ENCODE results near the gene SLCO3A1. TPM values are rescaled to one million over a fixed set of nuclear protein-coding genes. Genes with fewer than 3 reads are reported as not detected.

SLCO3A1 gene
- total RNA-seq, 1 donor from 2014 or later: 7.7 TPM

GRCh38 chr15:91965501-91966193 lies 112.1 kb downstream of the SLCO3A1 start:
- no peak for TF ChIP-seq CTCF (IDR thresholded peaks at IDR 0.05; ENCODE audit: unreplicated experiment)
- no peak for DNase-seq (ENCODE audit: low spot score, unreplicated experiment)

GRCh38 chr15:91966194-91966552 lies 112.7 kb downstream of the SLCO3A1 start:
- peaks cover 3% of the 10 kb centered on the region for H3K9me3 Mint-ChIP-seq (ENCODE audit: low read depth)
- DNase-seq (ENCODE audit: low spot score, unreplicated experiment): no peak
- peaks cover 2% of the 10 kb centered on the region for H3K36me3 Mint-ChIP-seq (ENCODE audit: insufficient read depth)
- H3K4me1 Mint-ChIP-seq (ENCODE audit: low read depth): peaks cover 5% of the 10 kb centered on the region
- no peak for TF ChIP-seq CTCF (IDR thresholded peaks at IDR 0.05; ENCODE audit: unreplicated experiment)
- H3K4me3 Mint-ChIP-seq (ENCODE audit: low read depth): no peak overlapping the region
- H3K27ac Mint-ChIP-seq: no peak overlapping the region
- H3K27me3 Mint-ChIP-seq: peaks cover 16% of the 10 kb centered on the region

More at GRCh38 chr15:91965501-91966193, 112.1 kb downstream of the SLCO3A1 start:
- Mint-ChIP-seq H3K27me3 (peaks cover 16% of the 10 kb centered on the region), H3K9me3 (ENCODE audit: low read depth) (peaks cover 3% of the 10 kb centered on the region), H3K27ac (no peak overlapping the region), H3K4me3 (ENCODE audit: low read depth) (no peak overlapping the region), H3K36me3 (ENCODE audit: insufficient read depth) (peaks cover 2% of the 10 kb centered on the region), H3K4me1 (ENCODE audit: low read depth) (peaks cover 5% of the 10 kb centered on the region)

- DNase-seq (ENCODE audit: low spot score, unreplicated experiment): no peak
- H3K4me3 Mint-ChIP-seq (ENCODE audit: low read depth): no peak overlapping the region
- peaks cover 2% of the 10 kb centered on the region for H3K36me3 Mint-ChIP-seq (ENCODE audit: insufficient read depth)
- H3K27ac Mint-ChIP-seq: no peak overlapping the region
- peaks cover 16% of the 10 kb centered on the region for H3K27me3 Mint-ChIP-seq
- peaks cover 3% of the 10 kb centered on the region for H3K4me1 Mint-ChIP-seq (ENCODE audit: low read depth)
- TF ChIP-seq CTCF (IDR thresholded peaks at IDR 0.05; ENCODE audit: unreplicated experiment): no peak
- H3K9me3 Mint-ChIP-seq (ENCODE audit: low read depth): peaks cover 6% of the 10 kb centered on the region
Measured at GRCh38 chr15:91967935-91968606, 114.6 kb downstream of the SLCO3A1 start.

- Mint-ChIP-seq H3K4me3 (ENCODE audit: low read depth) (no peak overlapping the region), H3K27ac (no peak overlapping the region), H3K4me1 (ENCODE audit: low read depth) (peaks cover under 1% of the 10 kb centered on the region), H3K36me3 (ENCODE audit: insufficient read depth) (peaks cover under 1% of the 10 kb centered on the region), H3K9me3 (ENCODE audit: low read depth) (peaks cover 3% of the 10 kb centered on the region), H3K27me3 (peaks cover 16% of the 10 kb centered on the region)
- no peak for DNase-seq (ENCODE audit: low spot score, unreplicated experiment)
- TF ChIP-seq CTCF (IDR thresholded peaks at IDR 0.05; ENCODE audit: unreplicated experiment): no peak
Measured at GRCh38 chr15:91968610-91969009, 115.1 kb downstream of the SLCO3A1 start.

DNA sequence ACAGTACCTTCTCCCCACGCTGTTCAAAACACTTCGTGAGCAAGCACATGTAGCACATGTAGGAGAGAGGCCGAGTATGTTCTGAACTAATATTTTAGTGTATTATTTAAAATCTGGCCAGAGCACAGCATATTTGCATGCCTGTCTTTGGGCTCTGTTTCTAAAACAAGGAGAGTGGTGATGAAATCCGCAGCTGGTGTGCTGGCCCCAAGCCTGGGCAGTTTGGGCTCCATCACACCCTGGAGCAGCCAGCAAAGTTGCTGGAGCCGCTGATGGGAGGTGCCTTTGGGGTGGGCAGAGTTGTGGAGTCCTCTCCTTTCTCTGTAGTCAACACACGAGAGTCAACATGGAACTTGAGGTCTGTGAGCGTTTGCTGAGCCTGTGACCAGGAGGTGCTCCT lies 116.6 kb downstream of the SLCO3A1 start:
- TF ChIP-seq CTCF (IDR thresholded peaks at IDR 0.05; ENCODE audit: unreplicated experiment): no peak
- no peak overlapping the region for H3K27ac Mint-ChIP-seq
- no peak for DNase-seq (ENCODE audit: low spot score, unreplicated experiment)
- H3K9me3 Mint-ChIP-seq (ENCODE audit: low read depth): peaks cover 3% of the 10 kb centered on the region
- H3K4me3 Mint-ChIP-seq (ENCODE audit: low read depth): no peak overlapping the region
- peaks cover 19% of the 10 kb centered on the region for H3K27me3 Mint-ChIP-seq
- H3K36me3 Mint-ChIP-seq (ENCODE audit: insufficient read depth): no peaks in the 10 kb centered on the region
- no peaks in the 10 kb centered on the region for H3K4me1 Mint-ChIP-seq (ENCODE audit: low read depth)

Measured in progenitor cell of endocrine pancreas (in vitro differentiated cells).